SJCRH30 (cell line): ENCODE measurements around the gene SLC25A21. TPM values are rescaled to one million over a fixed set of nuclear protein-coding genes. Genes with fewer than 3 reads are reported as not detected.

Experiments
- DNase-seq, 2 experiments: peaks; one replicate each; pipeline ENCODE4 v3.0.0-alpha.2; 2015 to 2020
- H3K27ac ChIP-seq: fragments of 250-450 bp; sonication (Bioruptor Pico); 2 replicates; pipeline ENCODE4 v1.5.1; 2020; ENCODE audit warnings: mild to moderate bottlenecking, moderate library complexity
- H3K27me3 ChIP-seq: fragments of 250-450 bp; sonication (Bioruptor Pico); 2 replicates; pipeline ENCODE4 v1.5.1; 2020; ENCODE audit warnings: mild to moderate bottlenecking, moderate library complexity
- H3K36me3 ChIP-seq: fragments of 250-450 bp; sonication (Bioruptor Pico); 2 replicates; pipeline ENCODE4 v1.5.1; 2020; ENCODE audit warnings: mild to moderate bottlenecking, moderate library complexity
- H3K4me1 ChIP-seq: fragments of 250-450 bp; sonication (Bioruptor Pico); 2 replicates; pipeline ENCODE4 v1.5.1; 2020; ENCODE audit warnings: mild to moderate bottlenecking, moderate library complexity
- H3K4me3 ChIP-seq: fragments of 250-450 bp; sonication (Bioruptor Pico); 2 replicates; pipeline ENCODE4 v1.5.1; 2020; ENCODE audit warnings: mild to moderate bottlenecking, moderate library complexity
- H3K9me3 ChIP-seq: fragments of 250-450 bp; sonication (Bioruptor Pico); replicated peaks from 2 replicates; pipeline ENCODE4 v1.5.1; 2020; ENCODE audit warnings: mild to moderate bottlenecking, moderate library complexity
- total RNA-seq: library from RNA; depleted of rRNA; stranded (reverse); fragments of >200 nt; shearing (Covaris generic); gene quantifications from 2 replicates; pipeline ENCODE4 v1.2.3, GENCODE V29; 2014

The SLC25A21 gene
- total RNA-seq, 1 experiment from 2014 or later: 0.45 TPM

- H3K9me3 ChIP-seq: no peaks in the 10 kb centered on the region
- no peak for DNase-seq
- H3K4me1 ChIP-seq: no peaks in the 10 kb centered on the region
- no peak overlapping the region for H3K4me3 ChIP-seq
- H3K27me3 ChIP-seq: no peaks in the 10 kb centered on the region; the same call in 1 of the 2 replicates
- no peaks in the 10 kb centered on the region for H3K36me3 ChIP-seq
- no peak overlapping the region for H3K27ac ChIP-seq
Observed at GRCh38 chr14:36967892-36968555, 204.4 kb downstream of the SLC25A21 start.

GRCh38 chr14:36955967-36956366 lies 216.4 kb downstream of the SLC25A21 start:
- Histone ChIP-seq H3K4me1 (peaks cover 7% of the 10 kb centered on the region), H3K36me3 (no peaks in the 10 kb centered on the region), H3K27me3 (no peaks in the 10 kb centered on the region), H3K4me3 (no peak overlapping the region), H3K27ac (no peak overlapping the region), H3K9me3 (no peaks in the 10 kb centered on the region)
- DNase-seq: no peak

- Histone ChIP-seq H3K4me1 (peaks cover 7% of the 10 kb centered on the region), H3K9me3 (no peaks in the 10 kb centered on the region), H3K4me3 (no peak overlapping the region), H3K36me3 (no peaks in the 10 kb centered on the region), H3K27ac (no peak overlapping the region), H3K27me3 (no peaks in the 10 kb centered on the region)
- DNase-seq: no peak
Observed at GRCh38 chr14:36955376-36955775, 217.0 kb downstream of the SLC25A21 start.

- H3K36me3 ChIP-seq: no peaks in the 10 kb centered on the region
- H3K27ac ChIP-seq: no peak overlapping the region
- H3K4me3 ChIP-seq: no peak overlapping the region
- H3K27me3 ChIP-seq: no peaks in the 10 kb centered on the region
- H3K4me1 ChIP-seq: peaks cover 7% of the 10 kb centered on the region
- peak in 1 of 2 experiments; percentile 14 for DNase-seq
- H3K9me3 ChIP-seq: no peaks in the 10 kb centered on the region
Observed at GRCh38 chr14:36952689-36953088, 219.7 kb downstream of the SLC25A21 start.

GRCh38 chr14:36951380-36951911 lies 221.0 kb downstream of the SLC25A21 start:
- Histone ChIP-seq H3K4me1 (peaks cover 7% of the 10 kb centered on the region), H3K36me3 (no peaks in the 10 kb centered on the region), H3K4me3 (no peak overlapping the region), H3K27me3 (no peaks in the 10 kb centered on the region; the same call in 1 of the 2 replicates), H3K9me3 (no peaks in the 10 kb centered on the region), H3K27ac (no peak overlapping the region)
- no peak for DNase-seq

GRCh38 chr14:36950812-36951211 lies 221.6 kb downstream of the SLC25A21 start:
- H3K27me3 ChIP-seq: no peaks in the 10 kb centered on the region; the same call in 1 of the 2 replicates
- no peaks in the 10 kb centered on the region for H3K9me3 ChIP-seq
- peaks cover 7% of the 10 kb centered on the region for H3K4me1 ChIP-seq
- no peak overlapping the region for H3K4me3 ChIP-seq
- no peak for DNase-seq
- H3K36me3 ChIP-seq: no peaks in the 10 kb centered on the region
- no peak overlapping the region for H3K27ac ChIP-seq

GRCh38 chr14:36949371-36949770 lies 223.0 kb downstream of the SLC25A21 start:
- DNase-seq: no peak
- Histone ChIP-seq H3K27ac (no peak overlapping the region), H3K27me3 (no peaks in the 10 kb centered on the region; the same call in 1 of the 2 replicates), H3K36me3 (no peaks in the 10 kb centered on the region), H3K4me3 (no peak overlapping the region), H3K4me1 (peaks cover 7% of the 10 kb centered on the region), H3K9me3 (no peaks in the 10 kb centered on the region)

- no peak for DNase-seq
- H3K27me3 ChIP-seq: no peaks in the 10 kb centered on the region; the same call in 1 of the 2 replicates
- peaks cover 7% of the 10 kb centered on the region for H3K4me1 ChIP-seq
- H3K9me3 ChIP-seq: no peaks in the 10 kb centered on the region
- no peak overlapping the region for H3K27ac ChIP-seq
- H3K36me3 ChIP-seq: no peaks in the 10 kb centered on the region
- H3K4me3 ChIP-seq: no peak overlapping the region
Observed at GRCh38 chr14:36948157-36948859, 224.1 kb downstream of the SLC25A21 start.

GRCh38 chr14:36947362-36947761 lies 225.0 kb downstream of the SLC25A21 start:
- Histone ChIP-seq H3K4me1 (no peaks in the 10 kb centered on the region; the same call in 1 of the 2 replicates), H3K27ac (no peak overlapping the region), H3K4me3 (no peak overlapping the region), H3K36me3 (no peaks in the 10 kb centered on the region), H3K27me3 (no peaks in the 10 kb centered on the region; the same call in 1 of the 2 replicates), H3K9me3 (no peaks in the 10 kb centered on the region)
- no peak for DNase-seq

- Histone ChIP-seq H3K4me3 (no peak overlapping the region), H3K27me3 (no peaks in the 10 kb centered on the region; the same call in 1 of the 2 replicates), H3K36me3 (no peaks in the 10 kb centered on the region), H3K4me1 (no peaks in the 10 kb centered on the region; the same call in 1 of the 2 replicates), H3K27ac (no peak overlapping the region), H3K9me3 (no peaks in the 10 kb centered on the region)
- DNase-seq: no peak
Observed at GRCh38 chr14:36946872-36947271, 225.5 kb downstream of the SLC25A21 start.

GRCh38 chr14:36944307-36945010 lies 227.9 kb downstream of the SLC25A21 start:
- Histone ChIP-seq H3K9me3 (no peaks in the 10 kb centered on the region), H3K27me3 (peaks cover 5% of the 10 kb centered on the region), H3K4me1 (no peaks in the 10 kb centered on the region; the same call in 1 of the 2 replicates), H3K27ac (no peak overlapping the region), H3K4me3 (no peak overlapping the region), H3K36me3 (no peaks in the 10 kb centered on the region)
- DNase-seq: peak; percentile 4 to 10

GRCh38 chr14:36942522-36943245 lies 229.7 kb downstream of the SLC25A21 start:
- Histone ChIP-seq H3K9me3 (no peaks in the 10 kb centered on the region), H3K4me1 (no peaks in the 10 kb centered on the region; the same call in 1 of the 2 replicates), H3K27me3 (peaks cover 8% of the 10 kb centered on the region), H3K4me3 (no peak overlapping the region), H3K36me3 (no peaks in the 10 kb centered on the region), H3K27ac (no peak overlapping the region)
- no peak for DNase-seq

GRCh38 chr14:36941783-36942521 lies 230.5 kb downstream of the SLC25A21 start:
- no peak overlapping the region for H3K4me3 ChIP-seq
- peaks cover 8% of the 10 kb centered on the region for H3K27me3 ChIP-seq
- DNase-seq: peak; percentile 44 to 75
- H3K27ac ChIP-seq: no peak overlapping the region
- H3K9me3 ChIP-seq: no peaks in the 10 kb centered on the region
- H3K36me3 ChIP-seq: no peaks in the 10 kb centered on the region
- no peaks in the 10 kb centered on the region; the same call in 1 of the 2 replicates for H3K4me1 ChIP-seq
